Activated CD8-positive, alpha-beta T cell treated with anti-CD3 and anti-CD28 coated beads for 36 hours (primary cell): ENCODE data around the gene LRRC3B. TPM values are rescaled to one million over a fixed set of nuclear protein-coding genes. Genes with fewer than 3 reads are reported as not detected.

Source experiments
- ATAC-seq: fragments of 200-7000 bp; cut with Tn5 transposase; one replicate; pipeline ENCODE4 v1.10.0; 2021; ENCODE audit warnings: mild to moderate bottlenecking, moderate library complexity
- CTCF ChIA-PET: fragments of 350-600 bp; sonication (Branson Sonifier 250); formaldehyde crosslinking; loops from one replicate; lab custom pipeline; 2021; ENCODE audit warnings: antibody characterized with exemption; lab: Charles Lee
- POLR2A ChIA-PET: fragments of 350-600 bp; sonication (Branson Sonifier 250); formaldehyde crosslinking; loops from one replicate; lab custom pipeline; 2021; ENCODE audit warnings: antibody characterized with exemption; lab: Charles Lee
- DNase-seq: peaks from one replicate; pipeline ENCODE4 v3.0.0-alpha.2; 2020
- H3K27ac Mint-ChIP-seq: one replicate; pipeline ENCODE4 v1.8.0; 2021; ENCODE audit warnings: mild to moderate bottlenecking, mixed read lengths
- H3K27me3 Mint-ChIP-seq: one replicate; pipeline ENCODE4 v1.8.0; 2021; ENCODE audit warnings: mixed read lengths
- H3K36me3 Mint-ChIP-seq: one replicate; pipeline ENCODE4 v1.8.0; 2021; ENCODE audit warnings: low read depth, mixed read lengths
- H3K4me1 Mint-ChIP-seq: one replicate; pipeline ENCODE4 v1.8.0; 2021; ENCODE audit warnings: low read depth, mixed read lengths
- H3K4me3 Mint-ChIP-seq: one replicate; pipeline ENCODE4 v1.8.0; 2021; ENCODE audit warnings: mild to moderate bottlenecking, moderate library complexity, mixed read lengths
- H3K9me3 Mint-ChIP-seq: one replicate; pipeline ENCODE4 v1.8.0; 2021; ENCODE audit warnings: mixed read lengths
- intact Hi-C: fragments of 100-400 bp; cut with micrococcal nuclease; formaldehyde crosslinking; loops from one replicate; pipeline ENCODE4 v1.10.0; 2022
- total RNA-seq, 2 experiments: library from RNA; stranded (reverse); gene quantifications; one replicate each; pipeline ENCODE4 v1.2.3, GENCODE V29; 2021
- TF ChIP-seq, protein P1 (sequence below): fragments of 200-600 bp; IDR thresholded peaks from one replicate; pipeline ENCODE4 v1.8.0; 2022; ENCODE audit warnings: antibody characterized with exemption, mild to moderate bottlenecking

Gene LRRC3B
- total RNA-seq, 2 experiments from 2014 or later: not detected

DNA sequence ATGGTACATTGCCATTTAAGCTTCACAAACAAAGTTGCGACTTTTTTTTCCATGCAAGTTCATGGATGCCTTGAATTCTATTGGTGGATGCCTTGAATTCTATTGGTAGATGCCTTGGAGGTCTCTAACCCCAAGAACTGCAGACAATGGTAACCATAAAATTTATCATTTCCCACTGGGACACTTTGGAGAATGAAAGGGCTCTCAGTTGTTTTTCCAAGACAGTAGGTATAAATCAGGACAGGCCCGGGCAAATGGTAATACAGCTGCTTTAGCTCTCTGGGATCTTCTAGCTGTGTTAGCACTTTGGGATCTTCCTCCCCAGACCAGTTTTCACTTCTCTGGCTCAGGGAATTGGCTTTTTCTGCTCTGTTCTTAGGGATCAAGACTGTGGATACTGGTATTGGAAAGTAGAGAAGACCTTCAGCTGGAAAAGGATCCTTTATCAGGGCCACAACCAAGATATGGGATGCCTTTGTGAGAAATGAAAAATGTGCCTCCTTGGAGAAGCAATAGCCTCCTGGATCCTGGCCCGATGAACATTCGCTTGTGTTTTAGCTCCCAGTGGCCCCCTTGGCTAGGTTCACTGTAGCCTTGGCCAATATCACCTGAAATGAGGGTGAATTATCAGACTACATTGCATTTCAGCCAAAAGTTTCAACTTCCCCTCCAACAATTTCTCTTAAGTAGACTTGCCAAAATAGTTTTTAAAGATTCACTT, 8.3 kb downstream of the LRRC3B start:
- Mint-ChIP-seq H3K9me3 (no peaks in the 10 kb centered on the region), H3K36me3 (no peaks in the 10 kb centered on the region), H3K4me1 (no peaks in the 10 kb centered on the region), H3K27ac (no peak overlapping the region), H3K4me3 (no peak overlapping the region), H3K27me3 (no peaks in the 10 kb centered on the region)
- intact Hi-C loops: no loop called here
- ATAC-seq (no peak), DNase-seq (no peak)
- TF ChIP-seq, protein P1, sequence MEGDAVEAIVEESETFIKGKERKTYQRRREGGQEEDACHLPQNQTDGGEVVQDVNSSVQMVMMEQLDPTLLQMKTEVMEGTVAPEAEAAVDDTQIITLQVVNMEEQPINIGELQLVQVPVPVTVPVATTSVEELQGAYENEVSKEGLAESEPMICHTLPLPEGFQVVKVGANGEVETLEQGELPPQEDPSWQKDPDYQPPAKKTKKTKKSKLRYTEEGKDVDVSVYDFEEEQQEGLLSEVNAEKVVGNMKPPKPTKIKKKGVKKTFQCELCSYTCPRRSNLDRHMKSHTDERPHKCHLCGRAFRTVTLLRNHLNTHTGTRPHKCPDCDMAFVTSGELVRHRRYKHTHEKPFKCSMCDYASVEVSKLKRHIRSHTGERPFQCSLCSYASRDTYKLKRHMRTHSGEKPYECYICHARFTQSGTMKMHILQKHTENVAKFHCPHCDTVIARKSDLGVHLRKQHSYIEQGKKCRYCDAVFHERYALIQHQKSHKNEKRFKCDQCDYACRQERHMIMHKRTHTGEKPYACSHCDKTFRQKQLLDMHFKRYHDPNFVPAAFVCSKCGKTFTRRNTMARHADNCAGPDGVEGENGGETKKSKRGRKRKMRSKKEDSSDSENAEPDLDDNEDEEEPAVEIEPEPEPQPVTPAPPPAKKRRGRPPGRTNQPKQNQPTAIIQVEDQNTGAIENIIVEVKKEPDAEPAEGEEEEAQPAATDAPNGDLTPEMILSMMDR: no peak
- POLR2A ChIA-PET: no interaction called here
- CTCF ChIA-PET: no interaction called here

DNA sequence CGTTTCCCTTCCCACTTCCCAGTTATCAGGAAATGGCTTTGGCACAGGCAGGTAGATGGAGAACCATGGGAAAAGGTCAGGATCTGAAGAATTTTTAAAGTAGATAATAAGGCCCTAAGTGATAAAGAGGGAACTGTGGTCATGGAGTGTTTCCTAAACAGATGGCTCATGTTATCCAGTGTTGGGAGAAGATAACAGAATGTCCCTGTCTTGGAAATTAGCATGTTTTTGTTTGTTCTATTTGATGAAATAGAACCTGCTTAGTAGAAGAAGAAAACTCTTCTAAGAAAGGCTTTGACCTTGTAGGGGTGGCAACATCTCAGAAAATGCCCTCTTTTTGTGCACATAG, 8.8 kb downstream of the LRRC3B start:
- no peaks in the 10 kb centered on the region for H3K4me1 Mint-ChIP-seq
- DNase-seq (no peak), ATAC-seq (no peak)
- intact Hi-C loops: no loop called here
- H3K27me3 Mint-ChIP-seq: no peaks in the 10 kb centered on the region
- ChIA-PET CTCF (no interaction called here), POLR2A (no interaction called here)
- H3K27ac Mint-ChIP-seq: no peak overlapping the region
- H3K4me3 Mint-ChIP-seq: no peak overlapping the region
- H3K36me3 Mint-ChIP-seq: no peaks in the 10 kb centered on the region
- TF ChIP-seq, protein P1: no peak
- H3K9me3 Mint-ChIP-seq: peaks cover 1% of the 10 kb centered on the region

DNA sequence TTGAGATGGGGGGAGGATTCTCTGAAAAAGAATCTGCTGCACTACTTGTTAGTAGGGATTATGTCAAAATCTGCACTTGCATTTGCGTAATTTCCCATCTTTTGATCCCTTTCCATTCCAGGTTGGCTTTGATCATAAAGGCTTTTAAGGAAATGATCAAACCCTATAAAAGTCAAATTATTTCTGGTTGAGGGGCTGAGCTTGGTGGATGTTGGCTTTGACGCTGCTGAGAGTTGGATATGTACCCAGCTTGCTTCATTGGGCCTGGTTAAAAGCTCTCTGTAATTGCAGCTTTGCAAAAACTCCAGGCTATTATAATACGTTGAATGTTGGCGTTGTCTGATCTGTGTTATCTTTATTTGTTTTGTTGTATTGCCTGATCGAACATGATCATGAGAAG, 12.0 kb downstream of the LRRC3B start:
- no peaks in the 10 kb centered on the region for H3K4me1 Mint-ChIP-seq
- H3K27me3 Mint-ChIP-seq: no peaks in the 10 kb centered on the region
- H3K27ac Mint-ChIP-seq: no peak overlapping the region
- TF ChIP-seq, protein P1: no peak
- DNase-seq: no peak
- ATAC-seq: no peak
- H3K4me3 Mint-ChIP-seq: no peak overlapping the region
- ChIA-PET CTCF (no interaction called here), POLR2A (no interaction called here)
- H3K36me3 Mint-ChIP-seq: no peaks in the 10 kb centered on the region
- intact Hi-C loops: no loop called here
- H3K9me3 Mint-ChIP-seq: peaks cover 2% of the 10 kb centered on the region

DNA sequence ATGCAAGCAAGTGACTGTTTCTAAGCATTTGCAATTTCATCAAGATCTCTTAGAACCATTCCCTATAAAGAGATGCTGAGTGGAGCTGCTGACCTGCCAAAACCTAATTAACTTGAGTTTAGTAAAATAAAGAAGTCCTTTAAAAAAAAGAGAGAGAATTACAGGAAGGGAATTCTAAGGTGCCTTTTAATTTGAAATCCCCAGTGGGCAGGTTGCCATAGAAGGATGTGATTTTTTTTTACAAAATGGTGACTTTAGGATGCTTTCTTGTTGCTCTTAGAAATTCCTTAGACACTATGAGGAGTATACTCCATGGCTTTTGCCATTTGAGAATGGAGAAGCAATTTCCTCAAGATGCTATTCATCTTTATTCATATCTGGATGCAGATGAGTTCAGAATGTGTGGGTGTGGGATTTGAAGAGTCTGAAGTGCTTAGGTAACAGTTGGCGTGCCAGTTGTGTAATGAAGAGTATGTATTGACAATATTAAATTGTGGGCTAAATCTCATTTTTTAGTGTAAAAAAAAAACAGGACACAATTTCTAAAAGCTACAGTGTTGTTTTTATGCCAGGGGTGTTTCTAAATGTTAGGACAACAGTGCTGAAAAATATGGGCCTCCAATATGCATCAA, 13.6 kb downstream of the LRRC3B start:
- intact Hi-C loops: no loop called here
- TF ChIP-seq, protein P1: no peak
- CTCF ChIA-PET: no interaction called here

DNA sequence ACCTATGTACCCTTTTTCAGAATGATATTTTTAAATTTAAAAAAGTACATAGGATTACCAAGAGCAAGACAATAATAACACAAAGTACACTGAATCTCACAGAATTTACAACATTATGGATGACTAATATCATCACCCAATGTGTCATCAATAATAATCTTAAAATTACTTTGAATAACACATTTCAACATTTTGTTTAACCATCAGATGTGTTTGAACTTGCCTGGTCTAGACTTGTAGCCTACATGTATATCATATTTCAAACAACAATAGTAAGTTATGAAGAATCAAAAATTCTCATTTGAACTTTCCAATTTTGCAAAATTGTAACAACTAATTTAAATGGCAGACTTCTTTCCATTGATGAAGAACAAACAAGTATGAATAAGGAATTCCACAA, 15.1 kb downstream of the LRRC3B start:
- Mint-ChIP-seq H3K36me3 (no peaks in the 10 kb centered on the region), H3K4me1 (no peaks in the 10 kb centered on the region), H3K27me3 (no peaks in the 10 kb centered on the region), H3K27ac (no peak overlapping the region), H3K9me3 (peaks cover 2% of the 10 kb centered on the region), H3K4me3 (no peak overlapping the region)
- DNase-seq (no peak), ATAC-seq (no peak)
- POLR2A ChIA-PET: no interaction called here
- CTCF ChIA-PET: no interaction called here
- TF ChIP-seq, protein P1: no peak
- intact Hi-C loops: no loop called here

More for the DNA sequence above, 13.6 kb downstream of the LRRC3B start:
- Mint-ChIP-seq H3K4me1 (no peaks in the 10 kb centered on the region), H3K9me3 (peaks cover 2% of the 10 kb centered on the region), H3K4me3 (no peak overlapping the region), H3K27ac (no peak overlapping the region), H3K27me3 (no peaks in the 10 kb centered on the region), H3K36me3 (no peaks in the 10 kb centered on the region)
- POLR2A ChIA-PET: no interaction called here
- DNase-seq (no peak), ATAC-seq (no peak)
